Measurements from ENCODE around the gene FAN1. TPM values are rescaled to one million over a fixed set of nuclear protein-coding genes. Genes with fewer than 3 reads are reported as not detected.

FAN1 gene
- total RNA-seq, 1 donor from 2014 or later, result 19.4 TPM

GRCh38 chr15:30958219-30958618 is 54.5 kb downstream of the FAN1 start:
- no peak for DNase-seq

GRCh38 chr15:30962079-30962478 is 58.4 kb downstream of the FAN1 start:
- no peak for DNase-seq

GRCh38 chr15:30962659-30963058 is 58.9 kb downstream of the FAN1 start:
- DNase-seq, result no peak

GRCh38 chr15:30963681-30964080 is 60.0 kb downstream of the FAN1 start:
- no peak for DNase-seq

- no peak for DNase-seq
Observed at GRCh38 chr15:30969724-30970123, 66.0 kb downstream of the FAN1 start.

- no peak for DNase-seq
Observed at GRCh38 chr15:30973379-30973778, 69.7 kb downstream of the FAN1 start.

GRCh38 chr15:30974112-30974511 is 70.4 kb downstream of the FAN1 start:
- no peak for DNase-seq

- no peak for DNase-seq
Observed at GRCh38 chr15:30978328-30978727, 74.6 kb downstream of the FAN1 start.

- DNase-seq, result no peak
Observed at GRCh38 chr15:30979457-30979856, 75.7 kb downstream of the FAN1 start.

- no peak for DNase-seq
Observed at GRCh38 chr15:30984118-30984517, 80.4 kb downstream of the FAN1 start.

- DNase-seq, result no peak
Observed at GRCh38 chr15:30984542-30984941, 80.8 kb downstream of the FAN1 start.

GRCh38 chr15:30985081-30985531 is 81.4 kb downstream of the FAN1 start:
- DNase-seq, result no peak

- peak; percentile 9 for DNase-seq
Observed at GRCh38 chr15:30990036-30990435, 86.3 kb downstream of the FAN1 start.

- DNase-seq, result peak; percentile 50
Observed at GRCh38 chr15:30990446-30991254, 86.9 kb downstream of the FAN1 start.

- DNase-seq, result peak; percentile 48
Observed at GRCh38 chr15:30991255-30992235, 87.8 kb downstream of the FAN1 start, which contains the start of gene MTMR10. Gene MTMR10 (minus strand): TSS chr15:30991628. CDS start chr15:30991506, 122 bp downstream.

- DNase-seq, result peak; percentile 13
Observed at GRCh38 chr15:30992249-30992864, 88.6 kb downstream of the FAN1 start.

Small RNA genes within 50 kb of the gene (small RNA-seq; reads per million reads assigned to genes)
- gene RNU6-466P (ENCODE audit: low replicate concordance), result not detected

Other genes with a start within 250 kb of the FAN1 start
- 28.1 TPM for gene MTMR10, start 87.7 kb downstream of the FAN1 start, total RNA-seq
- gene TRPM1, start 197.8 kb downstream of the FAN1 start, total RNA-seq, result 3.5 TPM